Gastroesophageal sphincter (tissue), 4 donors: ENCODE measurements around the gene TMEM141. TPM values are rescaled to one million over a fixed set of nuclear protein-coding genes. Genes with fewer than 3 reads are reported as not detected.
"Not testable (repeated sequence)": the region's sequence is repeated elsewhere in the genome, so short reads cannot be mapped to it uniquely, and the experiment has no call there.

Experiments
- ATAC-seq: fragments of 150-250 bp; one replicate; pipeline ENCODE4 v1.9.1; 2016; ENCODE audit warnings: mild to moderate bottlenecking, moderate library complexity
- H3K27ac ChIP-seq, 4 donors: fragments of 200-600 bp; sonication (generic) in 3 of 4; 1 replicate in 3 of 4; 2 replicates in 1 of 4; pipeline ENCODE4 v1.5.1; 2016 to 2019
- H3K27me3 ChIP-seq: fragments of 200-600 bp; sonication (generic); one replicate; pipeline ENCODE4 v1.5.1; 2019
- H3K36me3 ChIP-seq, 2 donors: fragments of 200-600 bp; sonication (generic); one replicate each; pipeline ENCODE4 v1.5.1; 2019; ENCODE audit warnings: control low read depth in 1 of 2
- H3K4me1 ChIP-seq, 3 donors: fragments of 200-600 bp; sonication (generic); 1 replicate in 2 of 3; 2 replicates in 1 of 3; pipeline ENCODE4 v1.5.1; 2016 to 2019; ENCODE audit warnings: control low read depth in 2 of 3
- H3K4me3 ChIP-seq, 2 donors: fragments of 200-600 bp; sonication (generic); one replicate each; pipeline ENCODE4 v1.5.1; 2019; ENCODE audit warnings: mild to moderate bottlenecking in 1 of 2, moderate library complexity in 1 of 2
- H3K9me3 ChIP-seq, 3 donors: fragments of 200-600 bp; sonication (generic); one replicate each; pipeline ENCODE4 v1.5.1; 2017 to 2019; ENCODE audit warnings: control low read depth in 2 of 3
- CTCF ChIP-seq, 4 experiments: fragments of 200-600 bp in 2 of 4; fragments of 450-650 bp in 2 of 4; sonication (generic) in 1 of 4; IDR thresholded peaks; one replicate each; pipeline ENCODE4 v1.5.1; 2017 to 2019; ENCODE audit warnings: antibody characterized with exemption in 4 of 4, mild to moderate bottlenecking in 2 of 4, moderate library complexity in 2 of 4
- EP300 ChIP-seq: sonication (generic); formaldehyde crosslinking; IDR thresholded peaks from one replicate; pipeline ENCODE4 v1.6.1; 2017; ENCODE audit warnings: antibody characterized with exemption, mild to moderate bottlenecking
- POLR2A ChIP-seq, 2 donors: fragments of 450-650 bp; IDR thresholded peaks; one replicate each; pipeline ENCODE4 v1.6.1; 2017; ENCODE audit warnings: antibody characterized with exemption in 2 of 2, mild to moderate bottlenecking in 2 of 2, moderate library complexity in 1 of 2
- POLR2AphosphoS5 ChIP-seq: sonication (generic); formaldehyde crosslinking; IDR thresholded peaks from one replicate; pipeline ENCODE4 v1.6.1; 2017; ENCODE audit warnings: antibody characterized with exemption
- WGBS, 2 donors: methylation state at CpG; one replicate each; pipeline ENCODE4 v1.1.5; 2018; ENCODE audit warnings: low coverage in 1 of 2; 5-methylcytosine and 5-hydroxymethylcytosine counted together
- total RNA-seq, 4 donors: library from RNA; depleted of rRNA; stranded (reverse); fragments of >200 nt; gene quantifications; one replicate each; pipeline ENCODE4 v1.1.0, GENCODE V29; 2016

The TMEM141 gene
- total RNA-seq, 4 donors from 2014 or later, result 33.0 to 51.5 (median 40.4) TPM

- no peak for ATAC-seq
- Histone ChIP-seq H3K27me3 (no peaks in the 10 kb centered on the region), H3K4me3 (no peak overlapping the region), H3K27ac (no peak overlapping the region), H3K36me3 (no peaks in the 10 kb centered on the region), H3K9me3 (no peaks in the 10 kb centered on the region), H3K4me1 (peaks cover 0 to 22% (median 4%) of the 10 kb centered on the region in 3 donors)
- no peak for TF ChIP-seq POLR2AphosphoS5
- no peak for TF ChIP-seq EP300
- TF ChIP-seq POLR2A (IDR thresholded peaks at IDR 0.05), result no peak
- TF ChIP-seq CTCF (IDR thresholded peaks at IDR 0.05), result no peak
- WGBS, 2 donors, result 40 to 80% methylated on average over 1 to 8 of the region's 10 CpGs
Observed at GRCh38 chr9:136786451-136786850, 4.7 kb upstream of the TMEM141 start.

DNA sequence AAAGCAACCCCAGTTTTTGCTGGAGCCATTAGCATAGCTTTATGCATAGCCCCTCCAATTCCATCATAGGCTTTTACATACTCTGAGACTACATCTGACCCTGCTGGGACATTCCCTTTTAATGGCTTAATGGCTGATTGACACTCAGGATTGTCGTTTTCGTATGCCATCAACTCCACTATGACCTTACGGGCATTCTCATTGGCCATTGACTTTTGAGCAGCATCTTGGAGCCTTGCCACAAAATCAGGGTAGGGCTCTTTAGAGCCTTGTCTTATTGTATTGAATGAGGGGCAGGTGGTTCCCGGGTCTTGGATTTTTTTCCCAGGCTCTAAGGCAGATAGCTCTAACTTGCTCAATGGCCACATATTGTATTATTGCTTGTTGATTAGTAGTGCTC, 4.2 kb upstream of the TMEM141 start:
- not testable (repeated sequence) for H3K36me3 ChIP-seq, H3K9me3 ChIP-seq, H3K27me3 ChIP-seq, H3K27ac ChIP-seq, H3K4me3 ChIP-seq, ATAC-seq
- peaks cover 0 to 28% (median 8%) of the 10 kb centered on the region in 3 donors for H3K4me1 ChIP-seq
- WGBS, 2 donors, result 35 to 39% methylated on average over 3 to 4 of the region's 4 CpGs

DNA sequence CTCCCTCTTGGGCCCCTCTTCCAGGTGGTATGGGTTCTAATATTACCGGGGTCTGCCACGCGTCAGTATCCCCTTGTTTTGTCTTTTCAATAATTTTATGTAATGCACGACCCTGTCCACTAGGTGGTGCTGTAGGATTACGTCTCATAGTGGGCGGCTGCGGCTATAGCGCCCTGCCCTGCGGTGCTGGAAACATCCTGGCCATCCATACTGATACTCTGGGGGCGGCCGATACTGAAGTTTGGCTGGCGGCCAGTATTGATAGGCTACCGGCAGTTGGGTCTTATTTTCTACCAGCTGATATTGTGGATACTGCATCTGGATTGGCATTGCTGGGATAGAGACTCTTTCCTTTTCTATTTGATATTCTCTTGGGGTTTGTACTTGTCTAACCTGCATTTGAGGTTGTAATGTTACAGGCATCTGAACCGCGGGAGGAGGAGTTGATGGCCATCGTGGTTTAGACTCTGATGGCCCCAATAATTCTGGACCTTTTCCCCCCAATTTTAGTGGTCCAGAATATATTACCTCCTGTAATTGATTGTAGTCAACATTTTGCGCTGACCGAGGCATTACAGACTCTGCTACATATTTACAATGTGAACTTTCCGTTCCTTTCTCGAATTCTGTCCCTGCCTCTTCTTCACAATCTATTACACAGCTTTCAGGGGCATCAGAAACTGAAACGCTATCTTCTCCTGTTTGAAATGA, 3.3 kb upstream of the TMEM141 start:
- 0 to 25% methylated on average over 7 to 16 of the region's 21 CpGs for WGBS, 2 donors
- TF ChIP-seq POLR2A (IDR thresholded peaks at IDR 0.05) (no peak), CTCF (IDR thresholded peaks at IDR 0.05) (peak; percentile 84 to 89 (median 85))
- no peak for ATAC-seq
- Histone ChIP-seq H3K4me1 (peaks cover 0 to 36% (median 13%) of the 10 kb centered on the region in 3 donors), H3K4me3 (no peak overlapping the region), H3K9me3 (no peaks in the 10 kb centered on the region), H3K36me3 (peaks cover 0 to 3% of the 10 kb centered on the region in 2 donors), H3K27me3 (no peaks in the 10 kb centered on the region), H3K27ac (no peak overlapping the region)

- not testable (repeated sequence) for H3K27ac ChIP-seq
Observed at GRCh38 chr9:136788644-136789522, 2.3 kb upstream of the TMEM141 start.

GRCh38 chr9:136789523-136789937, 1.6 kb upstream of the TMEM141 start:
- Histone ChIP-seq H3K36me3 (peaks cover 0 to 17% of the 10 kb centered on the region in 2 donors), H3K9me3 (no peaks in the 10 kb centered on the region), H3K4me3 (no peak overlapping the region), H3K4me1 (peaks cover 0 to 37% (median 13%) of the 10 kb centered on the region in 3 donors), H3K27ac (peak overlapping the region in 1 of 4 donors; percentile 95), H3K27me3 (no peaks in the 10 kb centered on the region)
- no peak for ATAC-seq
- no peak for TF ChIP-seq EP300
- no peak for TF ChIP-seq POLR2A (IDR thresholded peaks at IDR 0.05)
- TF ChIP-seq CTCF (IDR thresholded peaks at IDR 0.05), result no peak
- TF ChIP-seq POLR2AphosphoS5, result no peak
- WGBS, 2 donors, result 78 to 86% methylated on average over 1 to 3 of the region's 3 CpGs

More at GRCh38 chr9:136788644-136789522, 2.3 kb upstream of the TMEM141 start:
- not testable (repeated sequence) for H3K9me3 ChIP-seq, H3K4me3 ChIP-seq, ATAC-seq, H3K27me3 ChIP-seq
- peaks cover 0 to 13% of the 10 kb centered on the region in 2 donors for H3K36me3 ChIP-seq
- H3K4me1 ChIP-seq, result peaks cover 0 to 37% (median 13%) of the 10 kb centered on the region in 3 donors
- 77% methylated on average over 6 to 25 of the region's 27 CpGs for WGBS, 2 donors
